Progenitor cell of endocrine pancreas (in vitro differentiated cells): ENCODE results near the gene ANAPC5. TPM values are rescaled to one million over a fixed set of nuclear protein-coding genes. Genes with fewer than 3 reads are reported as not detected.
A peak's percentile ranks its signal among the peaks of the same experiment; 100 is the strongest.

Source experiments
- DNase-seq: peaks from one replicate; pipeline ENCODE4 v3.0.0; 2021; ENCODE audit warnings: low spot score; ENCODE audit not compliant: unreplicated experiment
- H3K27ac Mint-ChIP-seq: 2 replicates; pipeline ENCODE4 v1.8.0; 2021; ENCODE audit warnings: mild to moderate bottlenecking, moderate library complexity, mixed read lengths
- H3K27me3 Mint-ChIP-seq: 2 replicates; pipeline ENCODE4 v1.8.0; 2021; ENCODE audit warnings: mixed read lengths
- H3K36me3 Mint-ChIP-seq: 2 replicates; pipeline ENCODE4 v1.8.0; 2022; ENCODE audit warnings: mixed read lengths; ENCODE audit not compliant: insufficient read depth
- H3K4me1 Mint-ChIP-seq: 2 replicates; pipeline ENCODE4 v1.8.0; 2021; ENCODE audit warnings: low read depth, mixed read lengths
- H3K4me3 Mint-ChIP-seq: 2 replicates; pipeline ENCODE4 v1.8.0; 2021; ENCODE audit warnings: low read depth, mild to moderate bottlenecking, moderate library complexity, mixed read lengths
- H3K9me3 Mint-ChIP-seq: 2 replicates; pipeline ENCODE4 v1.8.0; 2021; ENCODE audit warnings: low read depth, mixed read lengths
- total RNA-seq: library from RNA; stranded (reverse); gene quantifications from 2 replicates; pipeline ENCODE4 v1.2.1, GENCODE V29; 2021
- TF ChIP-seq, protein P1 (sequence below): fragments of 200-600 bp; sonication (generic); IDR thresholded peaks from one replicate; pipeline ENCODE4 v1.5.0; 2021; ENCODE audit warnings: antibody characterized with exemption, mild to moderate bottlenecking; ENCODE audit not compliant: unreplicated experiment

The ANAPC5 gene
- total RNA-seq, 1 donor from 2014 or later = 94.3 TPM

- Mint-ChIP-seq H3K4me1 (peaks cover 12% of the 10 kb centered on the region), H3K27ac (peak overlapping the region; percentile 80), H3K27me3 (no peaks in the 10 kb centered on the region), H3K9me3 (no peaks in the 10 kb centered on the region), H3K36me3 (peaks cover 7% of the 10 kb centered on the region), H3K4me3 (peak overlapping the region; percentile 84)
- DNase-seq = no peak
- TF ChIP-seq, protein P1, sequence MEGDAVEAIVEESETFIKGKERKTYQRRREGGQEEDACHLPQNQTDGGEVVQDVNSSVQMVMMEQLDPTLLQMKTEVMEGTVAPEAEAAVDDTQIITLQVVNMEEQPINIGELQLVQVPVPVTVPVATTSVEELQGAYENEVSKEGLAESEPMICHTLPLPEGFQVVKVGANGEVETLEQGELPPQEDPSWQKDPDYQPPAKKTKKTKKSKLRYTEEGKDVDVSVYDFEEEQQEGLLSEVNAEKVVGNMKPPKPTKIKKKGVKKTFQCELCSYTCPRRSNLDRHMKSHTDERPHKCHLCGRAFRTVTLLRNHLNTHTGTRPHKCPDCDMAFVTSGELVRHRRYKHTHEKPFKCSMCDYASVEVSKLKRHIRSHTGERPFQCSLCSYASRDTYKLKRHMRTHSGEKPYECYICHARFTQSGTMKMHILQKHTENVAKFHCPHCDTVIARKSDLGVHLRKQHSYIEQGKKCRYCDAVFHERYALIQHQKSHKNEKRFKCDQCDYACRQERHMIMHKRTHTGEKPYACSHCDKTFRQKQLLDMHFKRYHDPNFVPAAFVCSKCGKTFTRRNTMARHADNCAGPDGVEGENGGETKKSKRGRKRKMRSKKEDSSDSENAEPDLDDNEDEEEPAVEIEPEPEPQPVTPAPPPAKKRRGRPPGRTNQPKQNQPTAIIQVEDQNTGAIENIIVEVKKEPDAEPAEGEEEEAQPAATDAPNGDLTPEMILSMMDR = no peak
Observed at GRCh38 chr12:121295116-121295745, 57.0 kb downstream of the ANAPC5 start.

- Mint-ChIP-seq H3K36me3 (peaks cover 9% of the 10 kb centered on the region), H3K9me3 (no peaks in the 10 kb centered on the region), H3K4me1 (peaks cover 10% of the 10 kb centered on the region), H3K27ac (no peak overlapping the region), H3K27me3 (no peaks in the 10 kb centered on the region), H3K4me3 (no peak overlapping the region)
- DNase-seq = no peak
- TF ChIP-seq, protein P1 = no peak
Observed at GRCh38 chr12:121294151-121294889, 57.9 kb downstream of the ANAPC5 start.

GRCh38 chr12:121293603-121294002, 58.6 kb downstream of the ANAPC5 start:
- Mint-ChIP-seq H3K27ac (no peak overlapping the region), H3K27me3 (no peaks in the 10 kb centered on the region), H3K9me3 (no peaks in the 10 kb centered on the region), H3K4me1 (peaks cover 8% of the 10 kb centered on the region), H3K36me3 (peaks cover 9% of the 10 kb centered on the region), H3K4me3 (no peak overlapping the region)
- TF ChIP-seq, protein P1 = no peak
- DNase-seq = no peak

GRCh38 chr12:121290410-121290809, 61.8 kb downstream of the ANAPC5 start:
- no peak for DNase-seq
- TF ChIP-seq, protein P1 = no peak
- Mint-ChIP-seq H3K4me1 (peaks cover 5% of the 10 kb centered on the region), H3K36me3 (peaks cover 9% of the 10 kb centered on the region), H3K9me3 (no peaks in the 10 kb centered on the region), H3K4me3 (no peak overlapping the region), H3K27ac (no peak overlapping the region), H3K27me3 (no peaks in the 10 kb centered on the region)

GRCh38 chr12:121289962-121290361, 62.2 kb downstream of the ANAPC5 start:
- Mint-ChIP-seq H3K4me1 (peaks cover 1% of the 10 kb centered on the region), H3K9me3 (no peaks in the 10 kb centered on the region), H3K36me3 (peaks cover 9% of the 10 kb centered on the region), H3K27me3 (no peaks in the 10 kb centered on the region), H3K27ac (no peak overlapping the region), H3K4me3 (no peak overlapping the region)
- no peak for DNase-seq
- TF ChIP-seq, protein P1 = no peak
